Neural progenitor cell (in vitro differentiated cells): Measurements from ENCODE around the gene MAML3. TPM values are rescaled to one million over a fixed set of nuclear protein-coding genes. Genes with fewer than 3 reads are reported as not detected.
A peak's percentile ranks its signal among the peaks of the same experiment; 100 is the strongest.

Source experiments
- DNase-seq: peaks from one replicate; pipeline ENCODE4 v3.0.0-alpha.2; 2016; ENCODE audit warnings: low spot score
- H2AFZ ChIP-seq: fragments of 200-600 bp; sonication (generic); replicated peaks from 2 replicates; pipeline ENCODE4 v1.6.1; 2016; ENCODE audit warnings: antibody characterized with exemption
- H3F3A ChIP-seq: fragments of 200-600 bp; sonication (generic); 2 replicates; pipeline ENCODE4 v1.6.1; 2016; ENCODE audit warnings: antibody characterized with exemption, low read depth
- H3K27ac ChIP-seq: fragments of 200-600 bp; sonication (generic); 2 replicates; pipeline ENCODE4 v1.5.1; 2016; ENCODE audit warnings: mild to moderate bottlenecking
- H3K27me3 ChIP-seq: fragments of 200-600 bp; sonication (generic); 2 replicates; pipeline ENCODE4 v1.6.1; 2016; ENCODE audit warnings: mild to moderate bottlenecking, moderate library complexity
- H3K36me3 ChIP-seq: fragments of 200-600 bp; sonication (generic); 2 replicates; pipeline ENCODE4 v1.5.1; 2016
- H3K4me1 ChIP-seq: fragments of 200-600 bp; sonication (generic); 2 replicates; pipeline ENCODE4 v1.6.1; 2016; ENCODE audit warnings: mixed run types
- H3K4me2 ChIP-seq: fragments of 200-600 bp; sonication (generic); 2 replicates; pipeline ENCODE4 v1.6.1; 2016
- H3K4me3 ChIP-seq: fragments of 200-600 bp; sonication (generic); 2 replicates; pipeline ENCODE4 v1.5.1; 2016
- H3K79me2 ChIP-seq: fragments of 200-600 bp; sonication (generic); 2 replicates; pipeline ENCODE4 v1.6.1; 2016; ENCODE audit warnings: low read depth
- H3K9ac ChIP-seq: fragments of 200-600 bp; sonication (generic); 2 replicates; pipeline ENCODE4 v1.6.1; 2016
- H3K9me3 ChIP-seq: fragments of 200-600 bp; sonication (generic); 2 replicates; pipeline ENCODE4 v1.5.1; 2016; ENCODE audit warnings: low read depth
- H4K20me1 ChIP-seq: fragments of 200-600 bp; sonication (generic); 2 replicates; pipeline ENCODE4 v1.6.1; 2016; ENCODE audit warnings: low read depth
- H3K27ac Mint-ChIP-seq: 3 replicates; pipeline ENCODE4 v1.8.0; 2021; ENCODE audit warnings: mixed read lengths
- H3K27me3 Mint-ChIP-seq: 2 replicates; pipeline ENCODE4 v1.8.0; 2022; ENCODE audit warnings: low read depth, mild to moderate bottlenecking, inconsistent platforms, moderate library complexity, mixed read lengths; ENCODE audit not compliant: insufficient read depth
- H3K36me3 Mint-ChIP-seq: 3 replicates; pipeline ENCODE4 v1.8.0; 2021; ENCODE audit warnings: mixed read lengths
- H3K4me1 Mint-ChIP-seq: 3 replicates; pipeline ENCODE4 v1.8.0; 2021; ENCODE audit warnings: mixed read lengths
- H3K4me3 Mint-ChIP-seq: 3 replicates; pipeline ENCODE4 v1.8.0; 2021; ENCODE audit warnings: mild to moderate bottlenecking, moderate library complexity, mixed read lengths
- H3K9me3 Mint-ChIP-seq: 3 replicates; pipeline ENCODE4 v1.8.0; 2020; ENCODE audit warnings: mixed read lengths
- CTCF ChIP-seq: fragments of 200-600 bp; sonication (generic); IDR thresholded peaks from 2 replicates; pipeline ENCODE4 v1.5.1; 2017; ENCODE audit warnings: antibody characterized with exemption, mild to moderate bottlenecking
- EZH2 ChIP-seq: fragments of 200-600 bp; sonication (generic); IDR thresholded peaks from 2 replicates; pipeline ENCODE4 v1.6.1; 2017; ENCODE audit warnings: antibody characterized with exemption, mild to moderate bottlenecking, moderate library complexity
- EZH2phosphoT487 ChIP-seq: fragments of 200-600 bp; sonication (generic); IDR thresholded peaks from 2 replicates; pipeline ENCODE4 v1.6.1; 2017; ENCODE audit warnings: antibody characterized with exemption
- total RNA-seq: library from RNA; depleted of rRNA; stranded (reverse); fragments of >200 nt; gene quantifications from 2 replicates; pipeline ENCODE4 v1.2.3, GENCODE V29; 2015; ENCODE audit warnings: low replicate concordance

MAML3 gene
- total RNA-seq, 1 donor from 2014 or later: 14.4 TPM

- Mint-ChIP-seq H3K36me3 (no peaks in the 10 kb centered on the region), H3K4me1 (peaks cover 10% of the 10 kb centered on the region), H3K27ac (peak overlapping the region; percentile 89), H3K9me3 (no peaks in the 10 kb centered on the region), H3K27me3 (peaks cover 6% of the 10 kb centered on the region), H3K4me3 (peak overlapping the region; percentile 93)
- H3K27me3 ChIP-seq: no peaks in the 10 kb centered on the region
- peaks cover 20% of the 10 kb centered on the region for H3K79me2 ChIP-seq
- H4K20me1 ChIP-seq: no peaks in the 10 kb centered on the region
- no peak overlapping the region for H3K27ac ChIP-seq
- peaks cover 3% of the 10 kb centered on the region for H3K4me1 ChIP-seq
- H3K9me3 ChIP-seq: no peaks in the 10 kb centered on the region
- peaks cover 42% of the 10 kb centered on the region for H3F3A ChIP-seq
- peak overlapping the region; percentile 92 for H3K4me3 ChIP-seq
- peak overlapping the region; percentile 92 for H3K4me2 ChIP-seq
- no peaks in the 10 kb centered on the region for H3K36me3 ChIP-seq
- no peak for DNase-seq
- peak overlapping the region; percentile 91 for H2AFZ ChIP-seq
- H3K9ac ChIP-seq: no peak overlapping the region
- TF ChIP-seq EZH2phosphoT487: no peak
- no peak for TF ChIP-seq EZH2
- TF ChIP-seq CTCF: no peak
Measured at GRCh38 chr4:140154572-140154891, 548 bp upstream of the MAML3 start.

- no peaks in the 10 kb centered on the region for H3K9me3 ChIP-seq
- H3K27me3 Mint-ChIP-seq: peaks cover 6% of the 10 kb centered on the region
- H3K9me3 Mint-ChIP-seq: no peaks in the 10 kb centered on the region
- peaks cover 32% of the 10 kb centered on the region for H3K79me2 ChIP-seq
- peak overlapping the region; percentile 93 for H3K4me3 Mint-ChIP-seq
- H3F3A ChIP-seq: peaks cover 44% of the 10 kb centered on the region
- H3K36me3 ChIP-seq: no peaks in the 10 kb centered on the region
- no peaks in the 10 kb centered on the region for H3K27me3 ChIP-seq
- H3K4me3 ChIP-seq: peak overlapping the region; percentile 92
- TF ChIP-seq EZH2phosphoT487 (no peak), CTCF (no peak), EZH2 (no peak)
- no peak overlapping the region for H3K27ac ChIP-seq
- H3K9ac ChIP-seq: no peak overlapping the region
- no peaks in the 10 kb centered on the region for H4K20me1 ChIP-seq
- peak overlapping the region; percentile 65 for H2AFZ ChIP-seq
- H3K4me2 ChIP-seq: peak overlapping the region; percentile 92
- H3K4me1 ChIP-seq: peaks cover 14% of the 10 kb centered on the region
- no peak for DNase-seq
- H3K4me1 Mint-ChIP-seq: peaks cover 22% of the 10 kb centered on the region
- no peaks in the 10 kb centered on the region for H3K36me3 Mint-ChIP-seq
- peak overlapping the region; percentile 93 for H3K27ac Mint-ChIP-seq
Measured at GRCh38 chr4:140153419-140153717, 616 bp downstream of the MAML3 start.

GRCh38 chr4:140152751-140153418 lies 1.1 kb downstream of the MAML3 start:
- Mint-ChIP-seq H3K9me3 (no peaks in the 10 kb centered on the region), H3K4me3 (peak overlapping the region; percentile 93), H3K27me3 (peaks cover 6% of the 10 kb centered on the region), H3K27ac (peak overlapping the region; percentile 93), H3K36me3 (no peaks in the 10 kb centered on the region), H3K4me1 (peaks cover 27% of the 10 kb centered on the region)
- peak overlapping the region; percentile 92 for H3K4me3 ChIP-seq
- H4K20me1 ChIP-seq: no peaks in the 10 kb centered on the region
- H3K4me1 ChIP-seq: peaks cover 19% of the 10 kb centered on the region
- H3K9me3 ChIP-seq: no peaks in the 10 kb centered on the region
- no peak overlapping the region for H3K27ac ChIP-seq
- no peaks in the 10 kb centered on the region for H3K27me3 ChIP-seq
- peak overlapping the region; percentile 92 for H3K4me2 ChIP-seq
- H3K36me3 ChIP-seq: no peaks in the 10 kb centered on the region
- TF ChIP-seq EZH2: no peak
- no peak for TF ChIP-seq CTCF
- no peak for TF ChIP-seq EZH2phosphoT487
- peak overlapping the region; percentile 65 for H2AFZ ChIP-seq
- H3K9ac ChIP-seq: peak overlapping the region; percentile 15
- H3F3A ChIP-seq: peaks cover 44% of the 10 kb centered on the region
- peaks cover 37% of the 10 kb centered on the region for H3K79me2 ChIP-seq
- DNase-seq: peak; percentile 71
